Sciatic nerve (tissue), 2 donors: ENCODE measurements around the gene RAB7A. TPM values are rescaled to one million over a fixed set of nuclear protein-coding genes. Genes with fewer than 3 reads are reported as not detected.
"Not testable (repeated sequence)": the region's sequence is repeated elsewhere in the genome, so short reads cannot be mapped to it uniquely, and the experiment has no call there.

Experiments used
- ATAC-seq: fragments of 200-7000 bp; cut with Tn5 transposase; one replicate; pipeline ENCODE4 v1.9.1; 2020; ENCODE audit warnings: mild to moderate bottlenecking, moderate library complexity
- DNase-seq: peaks from one replicate; pipeline ENCODE4 v3.0.0-alpha.2; 2020; ENCODE audit warnings: low spot score
- intact Hi-C: fragments of 100-400 bp; cut with DNase I; formaldehyde crosslinking; loops from one replicate; pipeline ENCODE4 v1.14.2; 2022
- total RNA-seq: library from RNA; stranded (reverse); fragmentation: NEBNext Ultra II Directional; extraction: Animal tissue kit (Norgen Biotek cat#: 25700); gene quantifications from one replicate; pipeline ENCODE4 v1.2.1, GENCODE V29; 2021
- donor health status: DM: no; HTN: no; CAD: no.
- donor health status: DM: no; HTN: no; CAD: no.

RAB7A gene
- total RNA-seq, 1 donor from 2014 or later: 233 TPM

GRCh38 chr3:128832979-128833378 is 107.0 kb downstream of the RAB7A start:
- DNase-seq, intact Hi-C loops, ATAC-seq: not testable (repeated sequence)

DNA sequence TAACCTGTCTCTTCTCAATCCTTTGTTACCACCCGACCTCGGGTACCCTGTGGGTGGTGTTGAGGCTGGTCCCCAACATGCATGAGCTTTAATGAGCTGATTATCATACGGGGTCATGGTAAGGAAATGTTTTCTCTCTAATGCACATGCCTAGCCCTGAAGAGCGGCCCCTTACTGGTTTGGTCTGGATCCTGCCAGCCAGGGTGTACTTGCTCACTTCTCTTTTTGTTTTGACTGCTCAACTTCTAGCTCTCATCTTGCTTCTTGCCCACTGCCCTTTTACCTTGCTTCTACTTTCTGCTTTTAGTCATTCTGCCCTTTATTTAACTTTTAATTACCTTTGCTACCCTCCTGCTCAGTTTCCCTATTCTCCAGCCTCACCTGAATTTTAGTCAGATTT is 109.1 kb downstream of the RAB7A start:
- DNase-seq: no peak
- ATAC-seq: no peak
- intact Hi-C loops: no loop called here

GRCh38 chr3:128841926-128842920 is 116.2 kb downstream of the RAB7A start:
- intact Hi-C loops: no loop called here
- ATAC-seq: no peak
- no peak for DNase-seq

- intact Hi-C loops: no loop called here
- ATAC-seq: no peak
- no peak for DNase-seq
Measured at GRCh38 chr3:128844502-128844901, 118.5 kb downstream of the RAB7A start.

DNA sequence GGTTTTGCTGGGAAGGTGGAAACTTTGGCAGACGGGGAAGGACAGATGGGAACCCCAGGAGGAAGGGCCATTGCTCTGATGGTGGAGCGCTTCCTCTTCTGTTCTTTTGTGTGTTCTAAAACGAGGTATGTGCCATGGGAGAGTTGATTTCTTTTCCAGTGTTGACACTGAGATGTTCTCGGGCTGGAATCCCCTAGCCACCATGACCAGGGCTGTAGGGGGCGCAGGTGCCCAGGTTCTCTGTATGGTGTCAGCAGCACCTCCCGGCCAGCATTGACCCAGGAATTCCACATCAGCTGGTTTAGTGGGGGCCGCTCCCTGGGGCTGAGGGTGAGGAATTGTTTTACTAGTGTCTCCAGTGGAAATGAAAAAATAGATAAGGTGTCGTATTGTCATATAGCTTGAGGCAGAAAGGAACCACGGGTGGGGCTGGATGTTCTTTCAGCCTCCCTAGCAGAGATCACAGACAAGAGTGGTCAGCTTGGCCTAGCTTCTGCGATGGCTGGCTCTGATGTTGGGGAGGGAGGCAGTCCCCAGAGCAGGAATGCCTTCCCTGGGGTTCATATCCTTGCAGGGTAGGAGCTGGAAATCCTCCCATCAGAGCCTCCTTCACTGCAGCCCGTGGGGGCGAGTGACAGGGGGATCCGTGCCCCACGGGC is 119.3 kb downstream of the RAB7A start:
- intact Hi-C loops: no loop called here
- ATAC-seq: peak; percentile 19
- no peak for DNase-seq

DNA sequence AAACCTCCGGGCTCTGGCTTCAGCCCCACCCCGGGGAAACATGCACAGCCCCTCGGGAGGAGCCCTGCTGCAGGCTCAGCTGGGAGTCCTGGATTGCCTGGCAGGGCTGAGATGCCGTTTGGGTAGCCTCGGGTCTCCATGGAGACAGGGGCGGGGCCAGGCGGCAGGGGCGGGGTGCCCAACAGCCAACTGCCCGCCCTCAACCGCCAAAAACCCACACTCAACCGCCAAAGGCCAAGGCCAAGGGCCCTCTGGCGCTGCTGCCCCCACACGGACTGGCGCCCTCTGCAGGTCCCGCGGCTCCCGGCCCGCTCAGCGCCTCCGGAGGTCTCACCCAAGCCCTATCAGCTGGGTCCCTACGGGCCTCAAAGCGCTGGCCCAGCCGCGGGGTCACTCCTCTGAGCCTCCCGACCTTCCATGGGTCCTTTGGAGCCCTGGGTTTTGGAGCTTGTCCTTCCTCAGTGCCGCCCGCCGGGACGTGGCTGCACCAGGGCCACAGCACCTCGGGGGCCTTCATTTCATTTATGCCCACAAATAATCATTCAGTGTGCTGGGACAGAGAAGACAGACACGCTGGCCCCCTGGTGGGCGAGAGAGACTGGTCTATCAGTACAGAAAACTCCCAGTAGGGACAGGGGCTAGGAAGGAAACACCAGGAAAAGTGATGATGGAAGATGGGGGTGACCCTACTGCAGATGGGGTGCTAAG is 119.9 kb downstream of the RAB7A start:
- DNase-seq: peak; percentile 91
- intact Hi-C loops: no loop called here
- peak; percentile 94 for ATAC-seq

DNA sequence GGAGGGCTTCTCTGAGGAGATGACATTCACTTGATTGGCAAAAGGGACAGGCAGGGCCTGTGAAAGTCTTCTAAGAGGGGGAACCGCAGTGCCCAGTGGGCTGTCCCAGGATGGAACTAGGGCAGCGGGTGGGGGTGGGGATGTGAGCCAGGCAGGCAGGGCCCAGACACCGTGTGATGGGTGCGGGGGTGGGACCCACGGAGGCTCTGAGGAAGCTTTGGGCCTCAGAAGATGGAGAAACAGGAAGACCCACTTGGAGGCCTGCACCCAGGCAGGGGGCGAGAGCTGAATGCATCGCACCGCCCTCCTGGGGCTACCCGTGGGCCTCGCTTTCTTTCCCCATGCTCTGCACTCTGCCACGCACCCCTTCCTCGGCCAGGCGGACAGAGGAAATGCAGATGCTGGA is 120.5 kb downstream of the RAB7A start:
- intact Hi-C loops: no loop called here
- ATAC-seq: peak; percentile 40
- DNase-seq: no peak

DNA sequence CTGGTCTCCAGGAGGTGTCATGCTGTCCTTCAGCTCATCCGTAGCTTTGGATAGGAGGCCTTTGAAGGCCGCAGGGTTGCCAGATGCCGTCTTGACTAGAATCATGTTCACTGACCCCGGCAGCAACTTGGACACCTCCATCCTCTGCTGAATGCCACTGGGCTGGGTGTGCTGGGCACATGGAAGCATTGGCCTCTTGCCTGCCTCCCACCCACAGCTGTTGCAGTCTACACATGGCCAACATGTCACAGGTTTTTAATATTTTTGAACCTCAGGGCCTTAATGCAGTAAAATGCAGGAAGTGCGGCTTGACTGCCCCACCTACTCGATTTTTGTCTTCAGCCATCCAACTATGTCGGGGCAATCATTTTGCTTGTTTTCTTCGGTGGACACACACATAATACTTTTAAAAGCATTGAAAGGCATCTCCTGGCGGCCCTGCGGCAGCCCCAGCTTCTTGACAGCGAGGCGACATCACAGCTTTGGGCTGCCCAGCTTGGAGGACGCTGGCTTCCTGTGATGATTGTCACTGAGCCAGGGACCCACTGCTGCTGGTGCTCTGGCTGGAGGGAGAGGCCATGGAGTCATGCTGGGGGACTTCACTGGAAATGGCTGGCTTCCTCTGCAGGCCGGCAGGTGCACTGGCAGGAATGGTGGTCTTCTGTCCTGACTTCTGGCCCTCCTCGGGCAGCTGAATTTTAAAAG is 121.8 kb downstream of the RAB7A start:
- DNase-seq (no peak), ATAC-seq (no peak)
- intact Hi-C loops: no loop called here

GRCh38 chr3:128848936-128849335 is 123.0 kb downstream of the RAB7A start:
- ATAC-seq (no peak), DNase-seq (no peak)
- intact Hi-C loops: no loop called here

- intact Hi-C loops: no loop called here
Measured at GRCh38 chr3:128849911-128850455, 124.0 kb downstream of the RAB7A start.

DNA sequence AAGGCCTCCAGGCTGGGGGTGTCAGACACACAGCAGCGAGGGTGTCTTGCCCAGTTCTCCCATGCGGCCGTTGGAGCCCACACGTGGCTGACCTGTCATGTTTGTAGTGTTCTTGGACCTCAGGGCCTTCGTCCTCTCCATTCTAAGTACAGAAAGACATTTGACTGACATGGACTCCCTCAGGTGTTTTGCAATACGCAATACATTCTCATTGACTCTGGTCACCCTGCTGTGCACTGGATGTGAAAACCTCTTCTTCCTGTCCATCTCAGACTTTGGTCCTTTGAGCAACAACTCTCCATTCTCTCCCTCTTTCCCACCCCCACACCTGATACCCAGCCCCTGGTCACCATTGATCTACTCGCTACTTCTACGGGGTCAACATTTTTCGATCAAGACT is 124.6 kb downstream of the RAB7A start:
- ATAC-seq: no peak
- intact Hi-C loops: no loop called here
- no peak for DNase-seq

More at GRCh38 chr3:128849911-128850455, 124.0 kb downstream of the RAB7A start:
- ATAC-seq (no peak), DNase-seq (no peak)

DNA sequence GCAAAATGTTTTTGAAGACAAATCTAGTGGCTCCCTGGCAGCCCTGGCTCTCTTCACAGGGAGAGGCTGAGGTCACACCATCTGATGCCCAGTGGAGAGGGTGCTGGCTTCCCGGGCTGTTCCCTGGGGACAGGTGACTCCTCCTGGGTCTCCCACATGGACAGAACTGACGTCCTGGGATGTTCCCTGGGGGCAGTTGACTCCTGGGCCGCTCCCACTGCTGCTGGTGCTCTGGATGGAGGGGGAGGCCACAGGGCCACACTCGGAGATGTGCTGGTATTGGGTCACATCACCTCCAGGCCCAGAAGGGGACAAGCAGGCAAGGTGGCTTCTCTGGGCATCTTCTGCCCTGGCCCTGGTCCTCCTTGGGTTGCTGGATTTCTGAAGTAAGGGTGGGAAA is 125.6 kb downstream of the RAB7A start:
- intact Hi-C loops: no loop called here
- DNase-seq (no peak), ATAC-seq (no peak)

DNA sequence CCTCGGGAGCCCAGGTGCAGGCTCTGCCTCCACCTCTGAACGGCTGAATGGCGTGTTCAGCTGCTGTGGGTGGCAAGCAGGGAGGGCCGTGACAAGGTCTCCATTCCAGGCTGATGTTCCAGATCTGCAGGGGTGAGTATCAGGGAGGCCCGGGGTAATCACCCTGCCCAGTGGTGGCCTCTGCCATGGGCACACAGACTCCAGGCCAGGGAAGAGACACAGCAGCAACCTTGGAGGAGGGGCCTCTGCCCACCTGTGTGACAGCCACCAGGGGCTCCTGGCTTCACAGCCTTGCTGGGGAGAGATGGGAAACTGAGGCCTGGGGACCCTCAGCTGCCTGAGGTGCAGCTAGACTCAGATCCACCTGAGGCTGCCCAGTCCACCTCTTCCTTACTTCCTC is 127.8 kb downstream of the RAB7A start:
- ATAC-seq: no peak
- intact Hi-C loops: no loop called here
- no peak for DNase-seq

DNA sequence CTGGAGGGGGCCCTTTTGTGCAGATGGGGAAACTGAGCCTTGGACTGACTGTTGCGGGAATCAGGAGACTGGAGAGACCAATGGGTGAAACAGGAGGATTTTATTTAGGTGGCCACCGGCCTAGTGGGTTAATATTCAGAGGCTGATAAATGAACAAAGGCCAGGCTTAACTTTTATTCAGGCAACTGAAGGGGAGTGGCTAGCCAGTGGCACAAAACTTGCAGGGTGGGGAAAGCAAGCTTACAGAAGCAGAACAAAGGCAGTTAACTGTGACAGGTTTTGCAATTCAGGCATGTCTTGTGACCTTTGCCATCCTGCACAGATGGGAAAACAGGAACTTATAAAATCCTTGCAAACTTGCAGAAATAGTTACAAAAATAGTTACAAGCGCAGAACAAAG is 128.5 kb downstream of the RAB7A start:
- no peak for DNase-seq
- no peak for ATAC-seq
- intact Hi-C loops: no loop called here

DNA sequence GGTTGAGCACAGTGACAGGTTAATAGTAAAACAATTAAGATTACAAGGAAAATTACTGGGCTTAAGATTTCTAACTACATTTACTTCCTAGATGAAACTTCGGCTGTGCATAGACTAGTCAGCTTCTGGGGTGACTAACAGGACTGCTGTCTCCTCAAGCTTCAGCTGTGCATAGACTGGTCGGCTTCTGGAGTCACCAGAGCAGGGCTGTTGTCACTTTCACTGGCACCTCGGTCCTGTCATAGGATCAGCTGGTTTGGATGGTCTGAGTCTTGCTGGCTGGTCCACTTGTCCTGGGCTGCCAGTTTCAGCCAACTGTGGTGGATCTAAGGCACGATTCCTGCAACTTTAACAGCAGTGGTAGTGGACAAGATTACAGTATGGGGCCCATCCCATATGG is 129.6 kb downstream of the RAB7A start:
- intact Hi-C loops: no loop called here
- ATAC-seq: no peak
- DNase-seq: no peak

- no peak for DNase-seq
- ATAC-seq: no peak
- intact Hi-C loops: no loop called here
Measured at GRCh38 chr3:128858167-128858566, 132.2 kb downstream of the RAB7A start.

DNA sequence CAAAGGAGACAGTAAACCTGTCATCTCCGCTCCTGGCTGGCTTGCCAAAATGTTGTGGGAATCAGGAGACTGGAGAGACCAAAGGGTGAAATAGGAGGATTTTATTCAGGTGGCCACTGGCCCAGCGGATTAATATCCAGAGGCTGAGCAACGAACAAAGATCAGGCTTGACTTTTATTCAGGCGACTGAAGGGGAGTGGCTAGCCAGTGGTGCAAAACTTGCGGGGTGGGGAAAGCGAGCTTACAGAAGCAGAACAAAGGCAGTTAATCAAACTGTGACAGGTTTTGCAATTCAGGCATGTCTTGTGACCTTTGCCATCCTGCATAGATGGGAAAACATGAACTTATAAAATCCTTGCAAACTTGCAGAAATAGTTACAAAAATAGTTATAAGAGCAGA is 133.6 kb downstream of the RAB7A start:
- no peak for ATAC-seq
- DNase-seq: no peak
- intact Hi-C loops: no loop called here

- intact Hi-C loops: no loop called here
- DNase-seq: no peak
- ATAC-seq: no peak
Measured at GRCh38 chr3:128861491-128861890, 135.5 kb downstream of the RAB7A start.

GRCh38 chr3:128863560-128863959 is 137.6 kb downstream of the RAB7A start:
- intact Hi-C loops: no loop called here

More at GRCh38 chr3:128863560-128863959, 137.6 kb downstream of the RAB7A start:
- no peak for ATAC-seq
- DNase-seq: no peak
